OCI-LY1 (cell line): ENCODE results near the gene SEMA3F.

ENCODE experiments used
- CTCF ChIP-seq: fragments of 200-600 bp; sonication (generic), shearing (Covaris generic); IDR thresholded peaks from 2 replicates; pipeline ENCODE4 v1.5.1; 2017; ENCODE audit warnings: mild to moderate bottlenecking, antibody characterized with exemption, low read length, moderate library complexity, mixed read lengths
- EZH2 ChIP-seq: fragments of 200-600 bp; sonication (generic), shearing (Covaris generic); IDR thresholded peaks from 2 replicates; pipeline ENCODE4 v1.8.0; 2017; ENCODE audit warnings: borderline replicate concordance, mixed run types, mild to moderate bottlenecking, antibody characterized with exemption, low read length, moderate library complexity, mixed read lengths

GRCh38 chr3:50150863-50151686, 4.0 kb upstream of the SEMA3F start:
- TF ChIP-seq CTCF (no peak), EZH2 (no peak)
